SU-DHL-6 (cell line): Measurements from ENCODE around the gene SLITRK4.

Experiments
- H2AFZ ChIP-seq: fragments of 200-600 bp; sonication (generic); 2 replicates; pipeline ENCODE4 v1.6.1; 2014; ENCODE audit warnings: low read depth, mild to moderate bottlenecking, moderate library complexity, mixed read lengths, antibody characterized with exemption, low read length; ENCODE audit not compliant: severe bottlenecking
- H3F3A ChIP-seq: fragments of 200-600 bp; shearing (Covaris generic); 2 replicates; pipeline ENCODE4 v1.6.0; 2016; ENCODE audit warnings: antibody characterized with exemption, mild to moderate bottlenecking; ENCODE audit not compliant: insufficient read depth
- H3K27ac ChIP-seq: fragments of 200-600 bp; sonication (generic); 2 replicates; pipeline ENCODE4 v1.5.1; 2016; ENCODE audit warnings: low read depth, mild to moderate bottlenecking, low read length, moderate library complexity, mixed read lengths
- H3K27me3 ChIP-seq: fragments of 200-600 bp; sonication (generic), shearing (Covaris generic); 2 replicates; pipeline ENCODE4 v1.6.0; 2014; ENCODE audit warnings: mild to moderate bottlenecking, low read length
- H3K36me3 ChIP-seq: fragments of 200-600 bp; sonication (generic); 2 replicates; pipeline ENCODE4 v1.6.1; 2014; ENCODE audit warnings: mild to moderate bottlenecking, low read length, mixed read lengths
- H3K4me2 ChIP-seq: fragments of 300-600, 200-600 bp; shearing (Covaris generic), sonication (generic); 2 replicates; pipeline ENCODE4 v1.6.0; 2014; ENCODE audit warnings: low read length, low read depth, mild to moderate bottlenecking; ENCODE audit not compliant: poor library complexity, severe bottlenecking
- H3K4me3 ChIP-seq: fragments of 200-600 bp; sonication (generic); 2 replicates; pipeline ENCODE4 v1.5.1; 2014; ENCODE audit warnings: antibody characterized with exemption, low read length, mild to moderate bottlenecking, mixed read lengths; ENCODE audit not compliant: insufficient read depth, poor library complexity, severe bottlenecking
- H3K79me2 ChIP-seq: fragments of 200-600 bp; sonication (generic); 2 replicates; pipeline ENCODE4 v1.6.1; 2014; ENCODE audit warnings: mild to moderate bottlenecking, low read length, moderate library complexity; ENCODE audit not compliant: insufficient read depth
- H3K9ac ChIP-seq: fragments of 200-600 bp; sonication (generic); 2 replicates; pipeline ENCODE4 v1.7.0; 2014; ENCODE audit warnings: mild to moderate bottlenecking, low read length
- H3K9me2 ChIP-seq: fragments of 200-600 bp; sonication (generic); replicated peaks from 2 replicates; pipeline ENCODE4 v1.6.1; 2014; ENCODE audit warnings: low read length; ENCODE audit not compliant: insufficient read depth
- H3K9me3 ChIP-seq: fragments of 200-600 bp; sonication (generic); 2 replicates; pipeline ENCODE4 v1.6.1; 2014; ENCODE audit warnings: low read length, mixed read lengths; ENCODE audit not compliant: insufficient read depth
- H4K20me1 ChIP-seq: fragments of 200-600 bp; sonication (generic); 2 replicates; pipeline ENCODE4 v1.6.1; 2014; ENCODE audit warnings: low read depth, mild to moderate bottlenecking, antibody characterized with exemption, low read length, moderate library complexity, mixed read lengths
- CTCF ChIP-seq: fragments of 200-600 bp; sonication (generic); IDR thresholded peaks from one replicate; pipeline ENCODE4 v1.5.1; 2017; ENCODE audit warnings: antibody characterized with exemption, mild to moderate bottlenecking, low read length, moderate library complexity; ENCODE audit not compliant: insufficient read depth, poor library complexity, severe bottlenecking
- EZH2phosphoT487 ChIP-seq: fragments of 200-600 bp; sonication (generic), shearing (Covaris generic); conservative IDR thresholded peaks from 2 replicates; pipeline ENCODE4 v1.6.1; 2018; ENCODE audit warnings: mild to moderate bottlenecking, antibody characterized with exemption, low read length, moderate library complexity, mixed read lengths

Gene SLITRK4

GRCh38 chrX:143615851-143616250, 20.1 kb downstream of the SLITRK4 start:
- H3F3A ChIP-seq = no peaks in the 10 kb centered on the region
- H3K79me2 ChIP-seq = no peaks in the 10 kb centered on the region
- H2AFZ ChIP-seq = no peak overlapping the region
- TF ChIP-seq EZH2phosphoT487 (no peak), CTCF (no peak)
- H3K36me3 ChIP-seq = no peaks in the 10 kb centered on the region
- H3K4me2 ChIP-seq = no peak overlapping the region
- no peak overlapping the region for H3K27ac ChIP-seq
- H3K9me2 ChIP-seq = no peaks in the 10 kb centered on the region
- no peaks in the 10 kb centered on the region for H3K27me3 ChIP-seq
- no peaks in the 10 kb centered on the region for H3K9me3 ChIP-seq
- H3K4me3 ChIP-seq = no peak overlapping the region
- no peaks in the 10 kb centered on the region for H4K20me1 ChIP-seq
- no peak overlapping the region for H3K9ac ChIP-seq

- Histone ChIP-seq H2AFZ (no peak overlapping the region), H3K9me3 (no peaks in the 10 kb centered on the region), H4K20me1 (no peaks in the 10 kb centered on the region), H3K79me2 (no peaks in the 10 kb centered on the region), H3K36me3 (no peaks in the 10 kb centered on the region), H3K27ac (no peak overlapping the region), H3K27me3 (no peaks in the 10 kb centered on the region), H3K9me2 (no peaks in the 10 kb centered on the region), H3K9ac (no peak overlapping the region), H3K4me3 (no peak overlapping the region), H3F3A (no peaks in the 10 kb centered on the region), H3K4me2 (no peak overlapping the region)
- TF ChIP-seq CTCF (no peak), EZH2phosphoT487 (no peak)
Observed at GRCh38 chrX:143601809-143602208, 34.1 kb downstream of the SLITRK4 start.

- H3K9me3 ChIP-seq = no peaks in the 10 kb centered on the region
- no peak overlapping the region for H3K4me2 ChIP-seq
Observed at GRCh38 chrX:143581240-143581639, 54.7 kb downstream of the SLITRK4 start.

More at GRCh38 chrX:143581240-143581639, 54.7 kb downstream of the SLITRK4 start:
- Histone ChIP-seq H3K79me2 (no peaks in the 10 kb centered on the region), H3K9me2 (no peaks in the 10 kb centered on the region), H3K9ac (no peak overlapping the region), H2AFZ (no peak overlapping the region), H3K27me3 (no peaks in the 10 kb centered on the region), H3K4me3 (no peak overlapping the region), H4K20me1 (no peaks in the 10 kb centered on the region), H3F3A (no peaks in the 10 kb centered on the region), H3K36me3 (no peaks in the 10 kb centered on the region), H3K27ac (no peak overlapping the region)
- TF ChIP-seq CTCF (no peak), EZH2phosphoT487 (no peak)
